ENCODE results near the gene CDIPT.

- TF ChIP-seq CTCF (IDR thresholded peaks at IDR 0.05; ENCODE audit: low read depth, low read length) (no peak), EZH2phosphoT487 (IDR thresholded peaks at IDR 0.05; ENCODE audit: low read depth) (no peak)
Observed at GRCh38 chr16:29912087-29912486, 49.1 kb upstream of the CDIPT start.
